ENCODE results near the gene SPEM2. TPM values are rescaled to one million over a fixed set of nuclear protein-coding genes. Genes with fewer than 3 reads are reported as not detected.

Gene SPEM2
- total and polyA plus RNA-seq, 2 experiments from 2014 or later, result not detected

DNA sequence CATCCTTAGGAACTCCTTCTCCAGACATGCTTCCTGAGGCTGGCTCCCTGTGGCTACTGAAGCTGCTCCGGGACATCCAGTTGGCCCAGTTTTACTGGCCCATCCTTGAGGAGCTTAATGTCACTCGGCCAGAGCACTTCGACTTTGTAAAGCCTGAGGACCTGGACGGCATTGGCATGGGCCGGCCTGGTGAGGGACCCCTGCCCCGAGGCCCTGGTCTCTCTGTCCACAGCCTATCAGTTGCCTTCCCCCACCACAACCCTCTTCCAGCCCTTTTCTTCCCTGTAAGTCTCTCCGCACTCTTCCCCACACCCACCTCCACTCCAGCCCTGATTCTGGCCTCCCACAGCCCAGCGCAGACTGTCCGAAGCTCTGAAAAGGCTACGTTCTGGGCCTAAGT, 42.5 kb upstream of the SPEM2 start:
- H2AFZ ChIP-seq, result no peak overlapping the region
- 95% methylated on average over 10 of the region's 10 CpGs for WGBS (ENCODE audit: low lambda C conversion rate, missing lambda C conversion rate)

DNA sequence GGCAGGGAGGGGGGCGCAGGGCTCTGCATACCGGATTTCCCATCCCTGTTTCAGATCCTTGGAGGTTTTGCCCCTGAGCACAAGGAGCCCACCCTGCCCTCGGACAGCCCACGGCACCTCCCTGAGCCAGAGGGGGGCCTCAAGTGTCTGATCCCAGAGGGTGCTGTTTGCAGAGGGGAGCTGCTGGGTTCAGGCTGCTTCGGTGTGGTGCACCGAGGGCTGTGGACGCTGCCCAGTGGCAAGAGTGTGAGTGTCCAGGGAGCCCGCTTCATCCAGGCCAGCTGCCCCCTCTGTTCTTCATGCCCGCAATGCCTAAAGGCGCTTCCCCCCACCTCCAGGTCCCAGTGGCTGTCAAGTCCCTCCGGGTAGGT, 42.1 kb upstream of the SPEM2 start:
- 93% methylated on average over 11 of the region's 11 CpGs for WGBS (ENCODE audit: low lambda C conversion rate, missing lambda C conversion rate)
- Histone ChIP-seq H2AFZ (no peak overlapping the region), H3K27me3 (no peaks in the 10 kb centered on the region), H3K36me3 (replicated peaks; ENCODE audit: insufficient read depth, low read depth) (no peaks in the 10 kb centered on the region), H3K9me2 (replicated peaks; ENCODE audit: insufficient read depth) (no peaks in the 10 kb centered on the region), H3K4me3 (no peak overlapping the region), H3K9me3 (ENCODE audit: low read depth) (no peaks in the 10 kb centered on the region), H3K27ac (no peak overlapping the region), H3K4me2 (peak overlapping the region; percentile 78), H3K79me2 (peaks cover 9% of the 10 kb centered on the region), H3K4me1 (ENCODE audit: insufficient read depth) (peaks cover 11% of the 10 kb centered on the region), H4K20me1 (ENCODE audit: insufficient read depth, poor library complexity, severe bottlenecking) (no peaks in the 10 kb centered on the region)
- TF ChIP-seq EZH2phosphoT487 (IDR thresholded peaks at IDR 0.05; ENCODE audit: low read depth, severe bottlenecking, unreplicated experiment), result no peak
- DNase-seq (ENCODE audit: low spot score), result no peak

More for the DNA sequence above, 42.5 kb upstream of the SPEM2 start:
- Histone ChIP-seq H3K36me3 (replicated peaks; ENCODE audit: insufficient read depth, low read depth) (no peaks in the 10 kb centered on the region), H3K79me2 (peaks cover 9% of the 10 kb centered on the region), H3K9me2 (replicated peaks; ENCODE audit: insufficient read depth) (no peaks in the 10 kb centered on the region), H3K4me3 (no peak overlapping the region), H3K9me3 (ENCODE audit: low read depth) (no peaks in the 10 kb centered on the region), H3K27ac (no peak overlapping the region), H3K4me1 (ENCODE audit: insufficient read depth) (peaks cover 11% of the 10 kb centered on the region), H3K4me2 (no peak overlapping the region), H4K20me1 (ENCODE audit: insufficient read depth, poor library complexity, severe bottlenecking) (no peaks in the 10 kb centered on the region), H3K27me3 (no peaks in the 10 kb centered on the region)
- no peak for TF ChIP-seq EZH2phosphoT487 (IDR thresholded peaks at IDR 0.05; ENCODE audit: low read depth, severe bottlenecking, unreplicated experiment)
- TF ChIP-seq, protein P1, sequence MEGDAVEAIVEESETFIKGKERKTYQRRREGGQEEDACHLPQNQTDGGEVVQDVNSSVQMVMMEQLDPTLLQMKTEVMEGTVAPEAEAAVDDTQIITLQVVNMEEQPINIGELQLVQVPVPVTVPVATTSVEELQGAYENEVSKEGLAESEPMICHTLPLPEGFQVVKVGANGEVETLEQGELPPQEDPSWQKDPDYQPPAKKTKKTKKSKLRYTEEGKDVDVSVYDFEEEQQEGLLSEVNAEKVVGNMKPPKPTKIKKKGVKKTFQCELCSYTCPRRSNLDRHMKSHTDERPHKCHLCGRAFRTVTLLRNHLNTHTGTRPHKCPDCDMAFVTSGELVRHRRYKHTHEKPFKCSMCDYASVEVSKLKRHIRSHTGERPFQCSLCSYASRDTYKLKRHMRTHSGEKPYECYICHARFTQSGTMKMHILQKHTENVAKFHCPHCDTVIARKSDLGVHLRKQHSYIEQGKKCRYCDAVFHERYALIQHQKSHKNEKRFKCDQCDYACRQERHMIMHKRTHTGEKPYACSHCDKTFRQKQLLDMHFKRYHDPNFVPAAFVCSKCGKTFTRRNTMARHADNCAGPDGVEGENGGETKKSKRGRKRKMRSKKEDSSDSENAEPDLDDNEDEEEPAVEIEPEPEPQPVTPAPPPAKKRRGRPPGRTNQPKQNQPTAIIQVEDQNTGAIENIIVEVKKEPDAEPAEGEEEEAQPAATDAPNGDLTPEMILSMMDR (IDR thresholded peaks at IDR 0.05; ENCODE audit: poor library complexity), result no peak
- no peak for TF ChIP-seq EZH2 (IDR thresholded peaks at IDR 0.05; ENCODE audit: borderline replicate concordance)
- no peak for DNase-seq (ENCODE audit: low spot score)

DNA sequence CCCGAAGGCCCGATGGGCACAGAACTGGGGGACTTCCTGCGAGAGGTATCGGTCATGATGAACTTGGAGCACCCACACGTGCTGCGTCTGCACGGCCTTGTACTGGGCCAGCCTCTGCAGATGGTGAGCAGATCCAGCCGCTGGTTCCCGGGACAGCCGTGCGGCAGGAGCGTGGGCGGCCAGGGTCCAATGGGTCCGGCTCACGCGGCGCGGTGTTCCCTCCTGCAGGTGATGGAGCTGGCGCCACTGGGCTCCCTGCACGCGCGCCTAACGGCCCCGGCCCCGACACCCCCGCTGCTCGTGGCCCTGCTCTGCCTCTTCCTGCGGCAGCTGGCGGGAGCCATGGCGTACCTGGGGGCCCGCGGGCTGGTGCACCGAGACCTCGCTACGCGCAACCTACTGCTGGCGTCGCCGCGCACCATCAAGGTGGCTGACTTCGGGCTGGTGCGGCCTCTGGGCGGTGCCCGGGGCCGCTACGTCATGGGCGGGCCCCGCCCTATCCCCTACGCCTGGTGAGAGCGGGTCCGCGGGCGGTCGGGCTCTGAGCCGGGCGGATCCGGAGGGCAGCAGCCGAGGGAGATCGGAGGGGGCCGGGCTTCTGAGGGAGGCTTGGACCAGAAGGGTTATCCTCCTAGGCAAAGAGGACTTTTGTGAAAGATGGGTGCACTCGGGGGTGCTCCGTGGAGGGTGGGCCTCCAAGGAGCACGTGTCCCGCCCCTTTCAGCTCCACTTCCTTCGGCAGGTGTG, 41.5 kb upstream of the SPEM2 start:
- no peaks in the 10 kb centered on the region for H4K20me1 ChIP-seq (ENCODE audit: insufficient read depth, poor library complexity, severe bottlenecking)
- no peaks in the 10 kb centered on the region for H3K9me3 ChIP-seq (ENCODE audit: low read depth)
- H3K27ac ChIP-seq, result no peak overlapping the region
- H2AFZ ChIP-seq, result no peak overlapping the region
- peak overlapping the region; percentile 78 for H3K4me2 ChIP-seq
- DNase-seq (ENCODE audit: low spot score), result peak; percentile 59
- H3K4me1 ChIP-seq (ENCODE audit: insufficient read depth), result peaks cover 11% of the 10 kb centered on the region
- 25% methylated on average over 59 of the region's 65 CpGs for WGBS (ENCODE audit: low lambda C conversion rate, missing lambda C conversion rate)
- no peak for TF ChIP-seq EZH2phosphoT487 (IDR thresholded peaks at IDR 0.05; ENCODE audit: low read depth, severe bottlenecking, unreplicated experiment)
- TF ChIP-seq, protein P1 (IDR thresholded peaks at IDR 0.05; ENCODE audit: poor library complexity), result no peak
- no peak for TF ChIP-seq EZH2 (IDR thresholded peaks at IDR 0.05; ENCODE audit: borderline replicate concordance)
- H3K4me3 ChIP-seq, result no peak overlapping the region
- H3K79me2 ChIP-seq, result peaks cover 9% of the 10 kb centered on the region
- no peaks in the 10 kb centered on the region for H3K9me2 ChIP-seq (replicated peaks; ENCODE audit: insufficient read depth)
- no peaks in the 10 kb centered on the region for H3K27me3 ChIP-seq
- H3K36me3 ChIP-seq (replicated peaks; ENCODE audit: insufficient read depth, low read depth), result no peaks in the 10 kb centered on the region

DNA sequence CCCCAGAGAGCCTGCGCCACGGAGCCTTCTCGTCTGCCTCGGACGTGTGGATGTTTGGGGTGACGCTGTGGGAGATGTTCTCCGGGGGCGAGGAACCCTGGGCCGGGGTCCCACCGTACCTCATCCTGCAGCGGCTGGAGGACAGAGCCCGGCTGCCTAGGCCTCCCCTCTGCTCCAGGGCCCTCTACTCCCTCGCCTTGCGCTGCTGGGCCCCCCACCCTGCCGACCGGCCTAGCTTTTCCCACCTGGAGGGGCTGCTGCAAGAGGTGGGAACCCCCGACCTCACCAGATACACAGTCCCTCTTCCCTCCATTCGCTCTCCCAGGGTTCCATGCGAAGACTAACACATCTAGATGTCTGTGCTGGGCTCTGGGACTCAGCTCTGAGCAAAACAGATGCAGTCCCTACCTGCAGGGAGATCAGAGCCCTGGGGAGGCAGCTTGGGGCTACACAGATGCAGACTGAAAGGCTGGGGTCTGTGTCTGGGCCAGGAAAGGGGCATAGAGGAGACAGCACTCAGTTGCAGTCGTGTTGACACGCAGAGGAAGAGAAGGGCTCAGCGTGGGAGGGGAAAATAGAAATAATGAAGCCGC, 40.8 kb upstream of the SPEM2 start:
- Histone ChIP-seq H3K9me2 (replicated peaks; ENCODE audit: insufficient read depth) (no peaks in the 10 kb centered on the region), H4K20me1 (ENCODE audit: insufficient read depth, poor library complexity, severe bottlenecking) (no peaks in the 10 kb centered on the region), H2AFZ (no peak overlapping the region), H3K27ac (no peak overlapping the region), H3K79me2 (peaks cover 9% of the 10 kb centered on the region), H3K36me3 (replicated peaks; ENCODE audit: insufficient read depth, low read depth) (no peaks in the 10 kb centered on the region), H3K4me3 (no peak overlapping the region), H3K27me3 (no peaks in the 10 kb centered on the region), H3K4me1 (ENCODE audit: insufficient read depth) (peaks cover 11% of the 10 kb centered on the region), H3K4me2 (peak overlapping the region; percentile 78), H3K9me3 (ENCODE audit: low read depth) (no peaks in the 10 kb centered on the region)
- TF ChIP-seq EZH2phosphoT487 (IDR thresholded peaks at IDR 0.05; ENCODE audit: low read depth, severe bottlenecking, unreplicated experiment), result no peak
- TF ChIP-seq, protein P1 (IDR thresholded peaks at IDR 0.05; ENCODE audit: poor library complexity), result no peak
- no peak for TF ChIP-seq EZH2 (IDR thresholded peaks at IDR 0.05; ENCODE audit: borderline replicate concordance)
- WGBS (ENCODE audit: low lambda C conversion rate, missing lambda C conversion rate), result 79% methylated on average over 22 of the region's 23 CpGs
- DNase-seq (ENCODE audit: low spot score), result no peak
